Neural progenitor cell (in vitro differentiated cells): Measurements from ENCODE around the gene KCTD10.

ENCODE experiments used
- EZH2 ChIP-seq: fragments of 200-600 bp; sonication (generic); IDR thresholded peaks from 2 replicates; pipeline ENCODE4 v1.6.1; 2017; ENCODE audit warnings: antibody characterized with exemption, mild to moderate bottlenecking, moderate library complexity
- EZH2phosphoT487 ChIP-seq: fragments of 200-600 bp; sonication (generic); IDR thresholded peaks from 2 replicates; pipeline ENCODE4 v1.6.1; 2017; ENCODE audit warnings: antibody characterized with exemption
- TF ChIP-seq, protein P1 (sequence below): fragments of 200-600 bp; sonication (generic); IDR thresholded peaks from 2 replicates; pipeline ENCODE4 v1.5.1; 2017; ENCODE audit warnings: antibody characterized with exemption, mild to moderate bottlenecking

DNA sequence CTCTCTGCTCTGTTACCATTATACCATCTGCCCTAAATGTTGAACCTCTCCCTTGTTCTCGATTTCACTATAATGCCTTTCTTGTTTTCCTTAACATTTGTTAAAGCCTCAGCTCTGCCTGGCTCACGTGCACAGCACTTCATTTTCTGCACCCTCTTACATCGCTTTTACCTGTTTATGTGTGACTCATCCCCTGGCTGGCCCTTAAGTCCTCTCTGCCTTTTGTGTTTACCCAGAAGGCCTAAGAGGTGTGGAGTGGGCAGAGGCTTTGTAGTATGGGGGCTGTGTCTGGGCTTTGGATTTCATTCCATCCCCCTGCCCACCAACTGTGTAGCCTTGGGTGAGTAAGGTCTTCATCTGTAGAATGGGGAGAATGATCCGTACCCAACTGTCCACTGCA lies 36.9 kb upstream of the KCTD10 start:
- TF ChIP-seq, protein P1, sequence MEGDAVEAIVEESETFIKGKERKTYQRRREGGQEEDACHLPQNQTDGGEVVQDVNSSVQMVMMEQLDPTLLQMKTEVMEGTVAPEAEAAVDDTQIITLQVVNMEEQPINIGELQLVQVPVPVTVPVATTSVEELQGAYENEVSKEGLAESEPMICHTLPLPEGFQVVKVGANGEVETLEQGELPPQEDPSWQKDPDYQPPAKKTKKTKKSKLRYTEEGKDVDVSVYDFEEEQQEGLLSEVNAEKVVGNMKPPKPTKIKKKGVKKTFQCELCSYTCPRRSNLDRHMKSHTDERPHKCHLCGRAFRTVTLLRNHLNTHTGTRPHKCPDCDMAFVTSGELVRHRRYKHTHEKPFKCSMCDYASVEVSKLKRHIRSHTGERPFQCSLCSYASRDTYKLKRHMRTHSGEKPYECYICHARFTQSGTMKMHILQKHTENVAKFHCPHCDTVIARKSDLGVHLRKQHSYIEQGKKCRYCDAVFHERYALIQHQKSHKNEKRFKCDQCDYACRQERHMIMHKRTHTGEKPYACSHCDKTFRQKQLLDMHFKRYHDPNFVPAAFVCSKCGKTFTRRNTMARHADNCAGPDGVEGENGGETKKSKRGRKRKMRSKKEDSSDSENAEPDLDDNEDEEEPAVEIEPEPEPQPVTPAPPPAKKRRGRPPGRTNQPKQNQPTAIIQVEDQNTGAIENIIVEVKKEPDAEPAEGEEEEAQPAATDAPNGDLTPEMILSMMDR: no peak
- TF ChIP-seq EZH2 (no peak), EZH2phosphoT487 (no peak)
